Lung (tissue), 12 donors: ENCODE results near the gene PIEZO1. TPM values are rescaled to one million over a fixed set of nuclear protein-coding genes. Genes with fewer than 3 reads are reported as not detected.

Experiments used
- ATAC-seq: fragments of 200-7000 bp; cut with Tn5 transposase; one replicate; pipeline ENCODE4 v1.9.1; 2020; ENCODE audit warnings: moderate number of reproducible peaks; ENCODE audit not compliant: insufficient read depth, low FRiP score
- DNase-seq, 3 donors: peaks; one replicate each; pipeline ENCODE4 v3.0.0-alpha.2; 2013 to 2017
- H3K27ac ChIP-seq, 2 donors: one replicate each; pipeline ENCODE4 v1.5.1; 2013; ENCODE audit warnings: mild to moderate bottlenecking in 2 of 2, moderate library complexity in 2 of 2, control low read depth in 1 of 2, inconsistent platforms in 1 of 2, low read depth in 1 of 2, low read length in 1 of 2
- H3K27me3 ChIP-seq, 3 donors: one replicate each; pipeline ENCODE4 v1.5.1; 2013; ENCODE audit warnings: low read length in 2 of 3; ENCODE audit not compliant: control insufficient read depth in 3 of 3, insufficient read depth in 3 of 3
- H3K36me3 ChIP-seq, 4 donors: one replicate each; pipeline ENCODE4 v1.5.1; 2013; ENCODE audit warnings: low read length in 4 of 4, mild to moderate bottlenecking in 1 of 4, moderate library complexity in 1 of 4; ENCODE audit not compliant: control insufficient read depth in 4 of 4, insufficient read depth in 4 of 4
- H3K4me1 ChIP-seq, 5 donors: one replicate each; pipeline ENCODE4 v1.5.1; 2013; ENCODE audit warnings: low read length in 5 of 5, mild to moderate bottlenecking in 2 of 5, moderate library complexity in 1 of 5; ENCODE audit not compliant: control insufficient read depth in 5 of 5, insufficient read depth in 5 of 5
- H3K4me3 ChIP-seq: one replicate; pipeline ENCODE4 v1.5.1; 2013; ENCODE audit warnings: mild to moderate bottlenecking, control low read depth, moderate library complexity
- H3K9ac ChIP-seq, 2 donors: one replicate each; pipeline ENCODE4 v1.5.1; 2013; ENCODE audit warnings: low read length in 2 of 2, control low read depth in 1 of 2; ENCODE audit not compliant: insufficient read depth in 1 of 2
- H3K9me3 ChIP-seq, 4 donors: one replicate each; pipeline ENCODE4 v1.5.1; 2013; ENCODE audit warnings: low read length in 3 of 4, mild to moderate bottlenecking in 1 of 4, moderate library complexity in 1 of 4; ENCODE audit not compliant: control insufficient read depth in 4 of 4, insufficient read depth in 3 of 4
- CTCF ChIP-seq: IDR thresholded peaks from 2 replicates; pipeline ENCODE4 v1.5.1; 2012; ENCODE audit warnings: mild to moderate bottlenecking; ENCODE audit errors: control extremely low read depth, extremely low read depth
- WGBS, 2 donors: extraction: QIAGEN DNeasy Blood & Tissue Kit; methylation state at CpG; one replicate each; pipeline ENCODE4 v1.1.7; 2013; 5-methylcytosine and 5-hydroxymethylcytosine counted together
- polyA plus RNA-seq, 2 donors: library from polyadenylated mRNA; stranded (reverse); fragments of 200-250 nt; gene quantifications; one replicate each; pipeline ENCODE4 v1.2.1, GENCODE V29; 2013
- total RNA-seq, 2 donors: library from RNA; depleted of rRNA in 1 of 2; stranded (reverse); fragments of >200 nt in 1 of 2; gene quantifications; one replicate each; pipeline ENCODE4 v1.2.1, GENCODE V29; 2014 to 2021
- donor health status: control.
- donor health status: control.
- donor health status: Bipolar disorder and iron deficiency.
- donor health status: healthy.
- donor health status: DM: yes; HTN: yes; CAD: no.

The PIEZO1 gene
- total and polyA plus RNA-seq, 4 donors: 113 to 207 (median 190) TPM

GRCh38 chr16:88697116-88697830, 87.7 kb downstream of the PIEZO1 start:
- H3K4me3 ChIP-seq: no peak overlapping the region
- WGBS, 2 donors: 86 to 92% methylated on average over 47 of the region's 47 CpGs
- no peak for TF ChIP-seq CTCF
- H3K4me1 ChIP-seq: peaks cover 0 to 16% (median 0%) of the 10 kb centered on the region in 5 donors
- H3K36me3 ChIP-seq: peaks cover 0 to 41% (median 4%) of the 10 kb centered on the region in 4 donors
- H3K27me3 ChIP-seq: no peaks in the 10 kb centered on the region
- H3K9ac ChIP-seq: no peak overlapping the region
- no peaks in the 10 kb centered on the region for H3K9me3 ChIP-seq
- DNase-seq (no peak), ATAC-seq (no peak)
- H3K27ac ChIP-seq: peak overlapping the region in 1 of 2 donors; percentile 17

GRCh38 chr16:88696441-88696840, 88.6 kb downstream of the PIEZO1 start:
- Histone ChIP-seq H3K4me3 (no peak overlapping the region), H3K9ac (no peak overlapping the region), H3K9me3 (no peaks in the 10 kb centered on the region), H3K27me3 (no peaks in the 10 kb centered on the region), H3K36me3 (peaks cover 0 to 41% (median 4%) of the 10 kb centered on the region in 4 donors), H3K4me1 (peaks cover 0 to 11% (median 0%) of the 10 kb centered on the region in 5 donors), H3K27ac (no peak overlapping the region)
- 87 to 92% methylated on average over 14 of the region's 14 CpGs for WGBS, 2 donors
- TF ChIP-seq CTCF: no peak
- DNase-seq (no peak), ATAC-seq (no peak)

GRCh38 chr16:88695753-88696152, 89.3 kb downstream of the PIEZO1 start:
- 95 to 96% methylated on average over 7 of the region's 7 CpGs for WGBS, 2 donors

More at GRCh38 chr16:88695753-88696152, 89.3 kb downstream of the PIEZO1 start:
- Histone ChIP-seq H3K27me3 (no peaks in the 10 kb centered on the region), H3K36me3 (peaks cover 0 to 41% (median 4%) of the 10 kb centered on the region in 4 donors), H3K9ac (no peak overlapping the region), H3K27ac (no peak overlapping the region), H3K4me1 (peaks cover 0 to 6% (median 0%) of the 10 kb centered on the region in 5 donors), H3K9me3 (no peaks in the 10 kb centered on the region), H3K4me3 (no peak overlapping the region)
- no peak for DNase-seq
- ATAC-seq: no peak
- TF ChIP-seq CTCF: no peak
